Right lobe of liver (tissue), 4 donors: Measurements from ENCODE around the gene MCTP2.

Source experiments
- POLR2A ChIP-seq: fragments of 450-650 bp; IDR thresholded peaks from one replicate; pipeline ENCODE4 v1.6.1; 2017; ENCODE audit warnings: antibody characterized with exemption, mild to moderate bottlenecking
- TF ChIP-seq, protein P1 (sequence below), 4 donors: fragments of 200-600 bp in 3 of 4; fragments of 450-650 bp in 1 of 4; IDR thresholded peaks; one replicate each; pipeline versions ENCODE4 v1.5.1 to v1.8.0; 2016 to 2022; ENCODE audit warnings: antibody characterized with exemption in 4 of 4, mild to moderate bottlenecking in 2 of 4
- donor health status: DM: no; HTN: no; CAD: no.
- donor health status: DM: no; HTN: no; CAD: no.
- donor health status: DM: no; HTN: yes; CAD: no.

DNA sequence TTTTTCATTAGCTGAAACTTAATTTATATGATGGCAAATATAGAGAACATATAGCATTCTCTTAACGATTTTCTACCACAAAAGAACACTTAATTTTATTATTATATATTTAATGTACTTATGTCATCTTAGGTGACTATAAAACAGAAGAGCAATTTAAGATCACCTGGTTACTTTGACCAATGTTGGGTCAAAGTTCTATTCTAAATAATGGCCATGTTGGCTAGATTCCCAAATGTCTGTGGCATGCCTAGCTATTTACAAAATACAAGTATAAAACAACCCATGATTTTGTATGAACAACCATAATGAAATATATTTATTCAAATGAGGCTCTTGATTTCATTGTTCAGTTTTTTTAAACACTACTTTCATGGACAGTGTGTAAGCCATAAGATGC lies 200.9 kb downstream of the MCTP2 start:
- TF ChIP-seq POLR2A: no peak
- TF ChIP-seq, protein P1, sequence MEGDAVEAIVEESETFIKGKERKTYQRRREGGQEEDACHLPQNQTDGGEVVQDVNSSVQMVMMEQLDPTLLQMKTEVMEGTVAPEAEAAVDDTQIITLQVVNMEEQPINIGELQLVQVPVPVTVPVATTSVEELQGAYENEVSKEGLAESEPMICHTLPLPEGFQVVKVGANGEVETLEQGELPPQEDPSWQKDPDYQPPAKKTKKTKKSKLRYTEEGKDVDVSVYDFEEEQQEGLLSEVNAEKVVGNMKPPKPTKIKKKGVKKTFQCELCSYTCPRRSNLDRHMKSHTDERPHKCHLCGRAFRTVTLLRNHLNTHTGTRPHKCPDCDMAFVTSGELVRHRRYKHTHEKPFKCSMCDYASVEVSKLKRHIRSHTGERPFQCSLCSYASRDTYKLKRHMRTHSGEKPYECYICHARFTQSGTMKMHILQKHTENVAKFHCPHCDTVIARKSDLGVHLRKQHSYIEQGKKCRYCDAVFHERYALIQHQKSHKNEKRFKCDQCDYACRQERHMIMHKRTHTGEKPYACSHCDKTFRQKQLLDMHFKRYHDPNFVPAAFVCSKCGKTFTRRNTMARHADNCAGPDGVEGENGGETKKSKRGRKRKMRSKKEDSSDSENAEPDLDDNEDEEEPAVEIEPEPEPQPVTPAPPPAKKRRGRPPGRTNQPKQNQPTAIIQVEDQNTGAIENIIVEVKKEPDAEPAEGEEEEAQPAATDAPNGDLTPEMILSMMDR (IDR thresholded peaks at IDR 0.05): no peak
